Right cardiac atrium (tissue), 5 donors: ENCODE measurements around the gene FAM83B. TPM values are rescaled to one million over a fixed set of nuclear protein-coding genes. Genes with fewer than 3 reads are reported as not detected.

Source experiments
- ATAC-seq, 2 donors: fragments of 200-7000 bp; cut with Tn5 transposase; one replicate each; pipeline versions ENCODE4 v1.8.0 to v1.9.1; 2020; ENCODE audit warnings: moderate library complexity in 2 of 2, mild to moderate bottlenecking in 1 of 2
- DNase-seq, 3 donors: peaks; one replicate each; pipeline ENCODE4 v3.0.0-alpha.2; 2020
- H3K27ac ChIP-seq: one replicate; pipeline ENCODE4 v1.5.1; 2013; ENCODE audit warnings: mild to moderate bottlenecking, low read length, control low read depth, moderate library complexity
- H3K27me3 ChIP-seq: one replicate; pipeline ENCODE4 v1.6.1; 2013; ENCODE audit not compliant: control insufficient read depth, insufficient read depth
- H3K4me1 ChIP-seq: one replicate; pipeline ENCODE4 v1.6.1; 2013; ENCODE audit warnings: low read length; ENCODE audit not compliant: control insufficient read depth, insufficient read depth
- H3K4me3 ChIP-seq: one replicate; pipeline ENCODE4 v1.5.1; 2013; ENCODE audit warnings: low read length, control low read depth
- H3K9me3 ChIP-seq: one replicate; pipeline ENCODE4 v1.6.1; 2013; ENCODE audit warnings: low read length; ENCODE audit not compliant: control insufficient read depth
- WGBS: extraction: QIAGEN DNeasy Blood & Tissue Kit; methylation state at CpG from one replicate; pipeline ENCODE4 v1.1.7; 2013; 5-methylcytosine and 5-hydroxymethylcytosine counted together
- intact Hi-C, 4 donors: fragments of 100-400 bp; cut with DNase I; formaldehyde crosslinking; loops; one replicate each; pipeline versions ENCODE4 v1.11.0 to v1.14.0; 2022 to 2023
- polyA plus RNA-seq: library from polyadenylated mRNA; stranded (reverse); fragments of 200-250 nt; gene quantifications from one replicate; pipeline ENCODE4 v1.2.3, GENCODE V29; 2013
- total RNA-seq, 4 donors: library from RNA; stranded (reverse); fragmentation: NEBNext Ultra II Directional; extraction: Animal tissue kit (Norgen Biotek cat#: 25700); gene quantifications; one replicate each; pipeline ENCODE4 v1.2.1, GENCODE V29; 2021
- donor health status: healthy with polysubstance abuse.
- donor health status: DM: no; HTN: yes; CAD: no.
- donor health status: DM: no; HTN: no; CAD: no.
- donor health status: DM: no; HTN: yes; CAD: no; lungs with severe emphysema.
- donor health status: DM: yes; HTN: yes; CAD: no.

The FAM83B gene
- total and polyA plus RNA-seq, 5 donors = 1.5 to 13.3 (median 7.5) TPM

- Histone ChIP-seq H3K9me3 (no peaks in the 10 kb centered on the region), H3K4me3 (no peak overlapping the region), H3K4me1 (no peaks in the 10 kb centered on the region), H3K27ac (no peak overlapping the region), H3K27me3 (no peaks in the 10 kb centered on the region)
- ATAC-seq (no peak), DNase-seq (no peak)
- WGBS = 64% methylated on average over 3 of the region's 3 CpGs
- intact Hi-C loops = no loop called here
Observed at GRCh38 chr6:54981647-54982046, 135.1 kb downstream of the FAM83B start.

DNA sequence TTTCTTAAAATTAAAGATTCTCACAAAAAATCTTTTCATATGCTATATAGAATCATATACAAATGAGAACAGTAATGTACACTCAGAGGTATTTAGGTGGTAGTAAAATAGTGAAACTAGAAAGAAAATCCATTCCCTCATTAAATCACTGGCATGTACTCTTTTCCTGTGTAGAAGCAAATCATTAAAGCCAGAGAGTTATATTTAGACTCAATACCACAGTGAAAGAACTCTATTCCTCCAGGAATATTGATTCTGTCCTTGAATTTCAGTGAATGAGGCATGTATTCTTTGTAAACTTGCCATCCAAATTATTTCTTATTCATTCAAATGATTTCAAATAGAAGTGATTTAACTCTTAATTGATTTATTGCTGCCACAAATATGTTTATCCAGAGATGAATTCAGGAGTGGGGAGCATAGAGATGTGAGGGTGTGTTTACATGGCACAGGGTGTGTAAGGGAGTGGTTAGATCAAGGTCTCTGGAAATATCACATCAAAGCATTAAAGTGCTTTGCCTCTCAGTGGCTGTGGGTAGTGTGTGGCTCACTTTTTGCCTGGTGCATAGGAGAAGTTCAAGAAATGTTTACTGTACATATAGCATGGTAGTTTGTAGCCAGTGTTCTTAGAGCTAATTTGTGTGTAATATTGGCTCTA is 141.2 kb downstream of the FAM83B start:
- ATAC-seq (no peak), DNase-seq (no peak)
- Histone ChIP-seq H3K27me3 (no peaks in the 10 kb centered on the region), H3K4me1 (no peaks in the 10 kb centered on the region), H3K9me3 (no peaks in the 10 kb centered on the region), H3K4me3 (no peak overlapping the region), H3K27ac (no peak overlapping the region)
- intact Hi-C loops = no loop called here

DNA sequence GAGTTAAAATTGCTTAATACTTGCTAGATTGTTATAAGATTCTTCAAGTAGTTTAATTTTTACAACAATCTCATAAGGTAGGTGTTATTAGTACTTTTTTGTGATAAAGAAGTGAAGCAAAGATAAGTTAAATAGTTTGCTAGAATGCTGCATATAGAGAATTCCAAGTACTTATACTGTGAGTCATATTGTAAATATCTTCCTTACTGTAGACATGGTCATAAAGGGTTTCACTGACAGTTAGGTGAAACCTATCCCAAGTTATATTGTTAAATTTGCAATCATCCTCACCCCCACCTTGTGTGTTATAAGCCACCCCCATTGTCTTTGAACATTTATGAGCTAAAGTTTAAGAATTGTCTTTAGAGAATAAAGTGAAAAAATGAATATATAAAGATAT is 142.0 kb downstream of the FAM83B start:
- intact Hi-C loops = no loop called here
- ATAC-seq = no peak

GRCh38 chr6:54990001-54990400 is 143.4 kb downstream of the FAM83B start:
- Histone ChIP-seq H3K27ac (no peak overlapping the region), H3K4me3 (no peak overlapping the region), H3K27me3 (no peaks in the 10 kb centered on the region), H3K4me1 (no peaks in the 10 kb centered on the region), H3K9me3 (no peaks in the 10 kb centered on the region)
- 35% methylated on average over 3 of the region's 3 CpGs for WGBS
- DNase-seq (no peak), ATAC-seq (no peak)
- intact Hi-C loops = no loop called here

More for the DNA sequence above, 142.0 kb downstream of the FAM83B start:
- H3K9me3 ChIP-seq = no peaks in the 10 kb centered on the region
- H3K27me3 ChIP-seq = no peaks in the 10 kb centered on the region
- no peak overlapping the region for H3K4me3 ChIP-seq
- no peak overlapping the region for H3K27ac ChIP-seq
- H3K4me1 ChIP-seq = no peaks in the 10 kb centered on the region
- no peak for DNase-seq
